C4-2B (cell line): ENCODE measurements around the gene SHB.

Experiments
- CTCF ChIP-seq: fragments of 450-650 bp; conservative IDR thresholded peaks from 2 replicates; pipeline ENCODE4 v1.5.1; 2017; ENCODE audit warnings: mild to moderate bottlenecking
- ZFX ChIP-seq: fragments of 450-650 bp; IDR thresholded peaks from 2 replicates; pipeline ENCODE4 v1.6.1; 2017

GRCh38 chr9:37953775-37954437 is 115.1 kb downstream of the SHB start:
- TF ChIP-seq CTCF (no peak), ZFX (no peak)
